Mesenteric fat pad (tissue), 1 donor: Measurements from ENCODE around the gene VSX1. TPM values are rescaled to one million over a fixed set of nuclear protein-coding genes. Genes with fewer than 3 reads are reported as not detected.

Source experiments
- DNase-seq: peaks from one replicate; pipeline ENCODE4 v3.0.0-alpha.2; 2020; ENCODE audit warnings: low spot score
- long read RNA-seq: library from polyadenylated mRNA; unstranded; transcript quantifications from one replicate; pipeline ENCODE4 v2.0.0, GENCODE V29; 2020
- total RNA-seq: library from RNA; stranded (reverse); fragmentation: NEBNext Ultra II Directional; extraction: Animal tissue kit (Norgen Biotek cat#: 25700); gene quantifications from one replicate; pipeline ENCODE4 v1.2.1, GENCODE V29; 2021
- donor health status: DM: yes; HTN: yes; CAD: no.

Gene VSX1
- total RNA-seq: not detected
- long read RNA-seq: 0 reads

DNA sequence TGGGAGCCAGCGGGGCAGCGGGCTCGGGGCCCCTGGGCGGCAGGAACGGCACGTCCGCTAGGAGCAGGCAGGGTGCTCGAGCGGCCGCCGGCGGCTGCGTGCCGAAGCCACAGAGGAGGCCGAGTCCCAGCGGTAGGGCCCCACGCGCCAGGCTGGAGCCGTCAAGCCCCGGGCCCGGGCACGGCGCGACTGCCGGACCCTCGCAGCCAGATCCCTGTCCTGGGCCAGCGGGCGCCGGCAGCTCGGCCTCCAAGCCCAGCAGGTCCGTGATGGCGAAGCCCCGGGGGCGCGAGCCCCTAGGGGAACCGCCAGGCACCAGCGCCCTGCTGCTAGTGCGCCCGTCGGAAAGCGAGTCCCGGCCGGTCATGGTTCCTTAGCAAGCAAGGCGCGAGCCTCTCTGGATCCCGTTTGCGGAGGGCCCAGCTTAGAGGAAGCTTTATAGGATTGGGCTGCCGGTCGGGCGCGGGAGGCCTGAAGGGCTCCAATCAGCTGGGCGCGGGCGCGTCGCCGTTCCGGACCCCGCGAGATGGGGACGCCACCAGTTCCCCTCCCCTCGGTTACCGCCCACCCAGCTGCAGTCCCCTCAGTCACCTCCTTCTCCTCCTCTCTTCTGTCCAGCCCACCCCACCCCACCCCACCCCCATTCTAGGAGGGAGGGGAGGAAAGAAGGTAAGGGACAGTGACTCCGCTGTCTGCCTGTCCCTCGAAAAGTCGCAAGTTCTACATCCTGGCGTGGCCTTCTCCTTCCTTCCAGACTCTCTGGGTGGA, at the start of gene VSX1:
VSX1 (minus strand) TSS at position 412 of the 768 bp plus-strand sequence; CDS start at position 367, 45 bp downstream.
- peak; percentile 73 for DNase-seq

DNA sequence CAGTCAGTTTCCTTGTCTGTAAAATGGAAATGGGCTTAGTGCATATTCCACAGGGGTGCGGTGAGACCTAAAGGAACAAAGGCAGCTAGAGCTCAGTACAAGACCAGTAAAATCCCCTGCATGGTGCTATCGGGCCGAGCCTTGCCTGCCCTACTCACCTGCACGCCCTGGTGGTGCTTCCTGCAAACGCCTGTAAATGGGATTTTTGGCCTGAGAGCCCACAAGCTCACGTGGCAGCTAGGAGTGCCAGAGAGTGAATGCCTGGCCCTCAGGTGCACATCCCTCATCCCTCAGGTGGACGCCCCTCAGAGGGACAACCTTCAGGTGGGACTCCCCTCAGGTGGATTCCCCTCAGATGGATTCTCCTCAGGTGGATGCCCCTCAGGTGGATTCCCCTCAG, 48.0 kb upstream of the VSX1 start:
- DNase-seq: no peak

DNA sequence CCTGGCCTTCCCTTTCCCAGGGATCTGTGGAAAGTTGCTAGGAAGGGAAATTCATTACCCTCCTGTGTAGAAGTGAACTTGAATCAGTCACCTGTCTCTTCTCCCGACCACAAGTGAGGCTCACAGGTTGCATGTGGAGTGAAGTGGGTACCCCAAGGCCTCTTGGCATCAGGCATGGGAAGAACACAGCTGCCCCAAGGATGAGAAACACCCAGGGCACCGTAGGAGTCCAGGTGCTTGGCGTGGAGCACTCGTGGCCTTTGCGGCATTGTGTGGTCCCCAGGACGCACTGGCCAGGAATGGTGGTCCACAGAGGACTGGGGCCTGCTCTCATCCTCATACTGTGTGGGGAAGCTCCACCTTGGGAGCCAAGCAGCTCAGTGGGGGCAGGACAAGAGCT, 47.5 kb upstream of the VSX1 start:
- no peak for DNase-seq

DNA sequence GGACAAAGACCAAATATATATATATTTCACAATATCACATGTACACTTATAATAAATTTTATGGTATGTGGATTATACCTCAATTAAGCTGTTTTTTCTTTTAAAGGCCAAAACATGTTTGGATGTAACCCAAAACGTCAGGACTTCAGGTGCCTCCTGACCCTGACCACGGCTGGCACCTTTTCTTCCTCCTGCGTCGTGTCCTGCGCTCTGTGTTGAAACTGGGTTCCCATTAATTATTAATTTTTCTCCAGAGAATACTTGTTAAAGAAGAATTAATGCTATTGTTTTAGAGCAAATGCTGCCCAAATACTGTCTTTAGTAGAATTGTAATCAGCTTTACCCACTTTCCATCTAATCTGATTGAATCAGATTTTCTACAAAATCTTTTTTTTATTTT, 46.7 kb upstream of the VSX1 start:
- no peak for DNase-seq

DNA sequence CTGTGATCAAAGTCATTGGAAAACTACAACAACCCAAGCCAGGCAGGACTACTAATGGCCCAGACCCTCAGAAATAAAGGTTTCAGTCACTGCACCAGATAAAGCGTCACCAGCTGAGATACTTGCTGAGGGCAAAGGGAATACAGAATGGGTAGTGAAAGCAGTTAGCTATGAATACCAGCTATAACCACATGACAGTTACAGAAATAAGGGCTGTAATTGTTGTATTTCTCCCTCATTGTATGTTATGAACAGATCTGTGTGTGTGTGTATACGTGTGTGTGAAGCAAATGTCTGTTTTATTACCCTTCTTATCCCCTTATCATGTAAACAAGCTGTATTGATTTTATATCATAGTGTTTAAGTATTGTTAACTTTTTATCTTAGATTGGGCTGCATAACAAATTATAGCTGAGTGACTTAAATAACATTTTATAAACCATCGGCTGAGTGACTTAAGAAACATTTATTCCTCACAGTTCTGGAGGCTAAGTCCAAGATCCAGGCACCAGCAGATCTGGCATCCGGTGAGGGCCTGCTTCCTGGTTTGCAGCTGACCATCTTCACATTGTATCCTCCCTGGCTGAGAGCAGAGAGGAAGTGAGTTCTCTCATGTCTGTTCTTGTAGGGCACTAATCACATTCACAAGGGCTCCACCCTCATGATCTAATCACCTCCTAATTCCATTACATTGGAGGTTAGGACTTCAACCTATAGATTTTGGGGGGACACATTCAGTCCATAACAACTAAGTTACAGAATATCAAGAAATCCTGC, 46.0 kb upstream of the VSX1 start:
- no peak for DNase-seq

DNA sequence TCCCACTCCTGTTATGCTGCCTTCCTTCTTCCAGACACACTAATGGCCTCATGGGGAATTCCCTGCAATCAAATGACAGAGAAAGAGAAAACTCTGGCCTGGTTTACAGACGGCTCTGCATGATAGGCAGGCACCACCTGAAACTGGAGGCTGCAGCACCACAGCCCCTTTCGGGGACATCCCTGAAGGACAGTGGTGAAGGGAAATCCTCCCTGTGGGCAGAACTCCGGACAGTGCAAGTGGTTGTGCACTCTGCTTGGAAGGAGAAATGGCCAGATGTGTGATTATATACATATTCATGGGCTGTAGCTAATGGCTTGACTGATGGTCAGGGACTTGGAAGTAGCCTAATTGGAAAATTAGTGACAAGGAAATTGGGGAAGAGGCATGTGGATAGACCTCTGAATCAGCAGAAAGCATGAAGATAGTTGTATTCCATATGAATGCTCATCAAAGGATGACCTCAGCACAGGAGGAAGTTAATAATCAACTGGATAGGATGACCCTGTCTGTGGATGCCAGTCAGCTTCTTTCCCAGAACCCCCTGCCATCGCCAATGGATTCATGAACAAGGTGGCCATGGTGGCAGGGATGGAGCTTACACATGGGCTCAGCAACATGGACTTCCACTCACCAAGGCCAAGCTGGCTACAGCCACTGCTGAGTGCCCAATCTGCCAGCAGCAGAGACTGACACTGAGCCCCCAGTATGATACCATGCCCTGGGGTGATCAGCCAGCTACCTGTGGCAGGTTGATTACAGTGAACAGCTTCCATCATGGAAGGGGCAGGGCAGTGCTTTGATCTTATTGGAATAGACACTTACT, 44.5 kb upstream of the VSX1 start:
- DNase-seq: no peak

DNA sequence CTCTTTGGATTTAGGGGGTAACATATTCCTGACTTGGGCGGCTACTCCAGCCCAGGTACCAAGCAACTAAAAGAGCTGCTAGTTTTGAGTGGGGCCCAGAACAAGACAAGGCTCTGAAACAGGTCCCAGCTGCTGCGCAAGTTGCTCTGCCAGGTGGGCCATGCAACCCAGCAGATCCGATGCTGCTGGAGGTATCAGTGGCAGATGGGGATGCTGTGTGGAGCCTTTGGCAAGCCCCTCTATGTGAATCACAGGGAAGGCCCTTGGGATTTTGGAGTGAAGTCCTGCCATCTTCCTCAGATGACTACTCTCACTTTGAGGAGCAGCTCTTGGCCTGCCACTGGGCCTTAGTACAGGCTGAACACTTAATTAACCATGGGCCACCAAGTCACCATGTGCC, 43.7 kb upstream of the VSX1 start:
- no peak for DNase-seq

DNA sequence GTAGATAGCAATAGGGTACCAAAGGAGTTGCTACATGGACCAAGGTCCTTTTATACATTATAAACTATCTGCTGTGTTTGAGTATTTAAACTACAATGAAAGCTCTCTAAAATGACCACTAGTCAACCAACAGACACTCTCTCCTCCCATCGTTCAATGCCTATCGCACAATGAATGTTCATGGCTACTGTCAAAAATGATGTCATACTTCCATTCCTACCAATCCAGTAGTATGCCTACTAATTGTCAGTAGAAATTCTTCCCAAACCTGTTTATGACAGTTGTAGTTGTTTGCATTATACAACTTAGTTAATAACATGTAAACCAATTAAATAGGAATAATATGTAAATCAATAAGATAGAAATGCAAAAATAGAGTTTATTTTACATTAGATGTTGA, 39.0 kb upstream of the VSX1 start:
- no peak for DNase-seq

DNA sequence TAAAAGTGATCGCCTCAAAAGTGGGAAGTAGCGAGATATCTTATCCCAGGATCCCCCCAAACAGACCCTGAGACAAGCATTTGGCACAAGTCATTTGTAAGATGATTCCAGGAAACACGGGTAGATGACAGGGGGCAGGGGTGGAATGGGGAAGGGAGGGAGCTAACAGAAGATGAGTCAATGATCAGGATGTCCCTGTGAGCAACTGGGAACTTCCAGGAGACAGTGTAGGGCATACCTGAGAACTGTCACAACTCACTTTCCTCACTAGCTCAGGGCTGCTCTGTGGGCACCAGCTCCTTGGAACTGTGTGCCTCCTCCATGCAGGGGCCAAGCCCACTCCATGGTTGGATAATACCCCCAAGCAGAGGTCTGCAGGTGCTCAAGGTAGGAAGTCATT, 38.5 kb upstream of the VSX1 start:
- DNase-seq: no peak

DNA sequence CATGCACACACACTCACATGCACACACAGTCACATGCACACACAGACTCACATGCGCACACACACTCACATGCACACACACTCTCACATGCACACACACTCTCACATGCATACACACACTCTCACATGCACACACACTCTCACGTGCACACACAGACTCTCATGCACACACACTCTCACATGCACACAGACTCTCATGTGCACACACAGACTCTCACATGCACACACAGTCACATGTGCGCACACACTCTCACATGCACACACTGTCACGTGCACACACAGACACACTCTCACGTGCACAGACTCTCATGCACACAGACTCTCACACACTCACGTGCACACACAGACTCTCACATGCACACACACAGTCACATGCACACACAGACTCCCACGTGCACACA, 36.6 kb upstream of the VSX1 start:
- DNase-seq: no peak

DNA sequence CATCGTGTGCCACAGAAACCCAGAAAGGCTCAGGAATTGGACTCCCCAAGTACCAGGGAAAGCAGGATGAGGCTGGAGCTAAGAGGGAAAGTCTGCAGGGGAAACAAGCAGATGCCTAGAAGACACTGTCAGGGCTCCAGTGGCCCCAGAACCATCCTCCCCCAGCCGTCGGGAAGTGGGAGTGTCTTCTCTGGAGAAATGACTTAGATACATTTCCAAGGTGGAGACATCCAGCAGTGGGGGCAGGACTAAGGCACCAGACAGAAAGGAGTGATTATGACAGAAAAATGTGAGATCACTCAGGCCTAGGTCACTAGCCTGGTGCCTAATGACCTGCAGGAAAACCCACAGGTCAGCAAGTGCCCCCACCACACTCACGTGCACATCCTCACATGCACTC, 36.0 kb upstream of the VSX1 start:
- DNase-seq: no peak

DNA sequence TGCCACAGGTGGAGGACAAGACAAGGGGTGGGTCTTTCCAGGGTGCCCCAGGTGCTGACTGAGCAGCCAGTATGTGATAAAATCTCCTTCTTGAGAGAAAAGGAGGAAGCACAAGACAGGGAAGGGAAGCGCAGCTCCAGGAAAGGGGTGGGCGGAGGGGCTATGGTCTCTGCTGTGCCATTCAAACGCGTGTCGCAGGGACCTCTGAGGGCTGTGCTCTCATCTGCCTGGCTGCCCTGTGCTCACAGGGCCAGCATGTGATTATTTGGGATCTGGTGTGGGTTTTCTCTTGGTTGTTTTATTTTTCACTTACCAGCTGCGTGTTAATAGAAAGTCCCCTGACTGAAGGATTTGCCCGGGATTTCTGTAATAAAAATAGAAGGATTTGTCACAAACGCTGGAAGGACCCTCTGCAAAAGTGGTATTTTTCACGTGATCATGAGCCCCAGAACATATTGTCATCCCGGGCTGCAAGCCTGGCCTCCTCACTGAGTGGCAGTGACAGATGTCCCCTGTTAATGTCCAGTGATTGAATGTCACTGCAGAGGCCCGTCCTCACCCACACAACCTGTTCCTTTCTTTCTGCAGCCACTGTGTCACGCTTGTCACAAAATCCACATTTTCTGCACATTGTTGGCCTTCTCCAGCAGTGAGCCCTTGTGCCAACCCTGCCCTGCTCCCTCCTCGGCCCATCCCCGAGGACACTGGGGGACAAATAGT, 35.0 kb upstream of the VSX1 start:
- no peak for DNase-seq

DNA sequence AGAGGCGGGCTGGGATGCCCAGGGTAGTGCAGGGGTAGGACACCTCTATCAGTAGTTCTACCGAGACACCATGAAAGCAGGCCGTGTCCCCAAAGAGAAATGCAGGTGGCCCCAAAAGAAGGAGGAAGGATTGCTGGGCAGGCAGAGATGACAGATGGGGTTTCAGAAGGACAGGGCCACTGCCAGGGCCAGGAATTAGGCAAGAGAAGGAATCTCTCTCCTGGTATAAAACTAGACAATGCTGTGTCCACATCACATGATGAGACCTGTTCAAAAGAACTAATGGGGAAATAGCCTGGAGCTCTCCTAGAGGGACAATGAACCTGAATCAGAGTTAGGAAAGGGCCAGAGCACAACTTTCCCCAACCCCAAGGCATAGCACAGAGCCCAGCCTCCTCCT, 21.6 kb upstream of the VSX1 start:
- DNase-seq: no peak

DNA sequence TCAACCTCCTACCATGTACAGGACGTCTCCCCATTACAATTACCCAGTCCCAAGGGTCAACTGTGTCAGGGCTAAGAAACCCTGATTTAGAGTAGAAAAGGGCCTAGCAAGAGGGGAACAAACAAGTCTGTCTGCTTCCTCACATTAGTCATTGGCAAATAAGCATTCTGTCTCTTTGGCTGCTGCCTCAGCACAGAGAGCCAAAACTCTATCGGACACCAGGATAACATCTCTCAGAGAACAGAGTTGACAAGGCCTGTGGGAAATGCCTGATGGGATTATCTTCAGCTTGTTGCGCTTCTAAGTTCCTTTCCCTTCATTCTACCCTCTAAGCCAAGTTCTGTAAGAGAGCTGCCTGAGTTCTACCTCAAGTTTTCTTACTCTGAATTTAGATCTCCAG, 19.0 kb upstream of the VSX1 start:
- DNase-seq: no peak

DNA sequence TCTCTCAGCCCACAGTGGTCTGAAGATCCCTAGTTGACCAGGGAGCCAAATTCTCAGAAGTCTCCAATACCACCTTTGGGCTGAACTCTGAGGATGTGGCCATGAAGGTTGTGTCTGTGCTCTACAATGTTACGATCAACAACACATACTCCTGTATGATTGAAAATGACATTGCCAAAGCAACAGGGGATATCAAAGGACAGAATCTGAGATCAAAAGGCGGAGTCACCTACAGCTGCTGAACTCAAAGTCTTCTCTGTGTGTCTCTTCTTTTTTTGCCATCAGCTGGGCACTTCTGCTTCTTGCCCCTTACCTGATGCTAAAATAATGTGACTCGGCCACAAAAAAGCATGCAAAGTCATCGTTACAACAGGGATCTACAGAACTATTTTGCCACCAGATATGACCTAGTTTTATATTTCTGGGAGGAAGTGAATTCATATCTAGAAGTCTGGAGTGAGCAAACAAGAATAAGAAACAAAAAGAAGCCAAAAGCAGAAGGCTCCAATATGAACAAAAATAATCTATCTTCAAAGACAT, 17.7 kb upstream of the VSX1 start:
- no peak for DNase-seq

DNA sequence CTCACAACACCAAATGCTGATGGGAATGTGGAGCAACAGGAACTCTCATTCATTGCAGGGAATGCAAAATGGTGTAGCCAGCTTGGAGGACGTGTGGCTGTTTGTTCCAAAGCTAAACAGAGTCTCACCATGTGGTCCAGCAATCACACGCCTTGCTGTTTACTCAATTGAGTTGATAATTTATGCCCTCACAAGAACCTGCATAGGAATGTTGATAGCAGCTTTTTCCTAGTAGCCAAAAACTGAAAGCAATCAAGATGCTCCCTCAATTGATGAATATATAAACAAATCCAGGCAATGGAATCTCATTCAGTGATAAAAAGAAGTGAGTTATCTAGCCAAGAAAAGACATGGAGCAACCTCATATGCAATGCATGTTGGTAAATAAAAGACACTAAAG, 15.6 kb upstream of the VSX1 start:
- no peak for DNase-seq

DNA sequence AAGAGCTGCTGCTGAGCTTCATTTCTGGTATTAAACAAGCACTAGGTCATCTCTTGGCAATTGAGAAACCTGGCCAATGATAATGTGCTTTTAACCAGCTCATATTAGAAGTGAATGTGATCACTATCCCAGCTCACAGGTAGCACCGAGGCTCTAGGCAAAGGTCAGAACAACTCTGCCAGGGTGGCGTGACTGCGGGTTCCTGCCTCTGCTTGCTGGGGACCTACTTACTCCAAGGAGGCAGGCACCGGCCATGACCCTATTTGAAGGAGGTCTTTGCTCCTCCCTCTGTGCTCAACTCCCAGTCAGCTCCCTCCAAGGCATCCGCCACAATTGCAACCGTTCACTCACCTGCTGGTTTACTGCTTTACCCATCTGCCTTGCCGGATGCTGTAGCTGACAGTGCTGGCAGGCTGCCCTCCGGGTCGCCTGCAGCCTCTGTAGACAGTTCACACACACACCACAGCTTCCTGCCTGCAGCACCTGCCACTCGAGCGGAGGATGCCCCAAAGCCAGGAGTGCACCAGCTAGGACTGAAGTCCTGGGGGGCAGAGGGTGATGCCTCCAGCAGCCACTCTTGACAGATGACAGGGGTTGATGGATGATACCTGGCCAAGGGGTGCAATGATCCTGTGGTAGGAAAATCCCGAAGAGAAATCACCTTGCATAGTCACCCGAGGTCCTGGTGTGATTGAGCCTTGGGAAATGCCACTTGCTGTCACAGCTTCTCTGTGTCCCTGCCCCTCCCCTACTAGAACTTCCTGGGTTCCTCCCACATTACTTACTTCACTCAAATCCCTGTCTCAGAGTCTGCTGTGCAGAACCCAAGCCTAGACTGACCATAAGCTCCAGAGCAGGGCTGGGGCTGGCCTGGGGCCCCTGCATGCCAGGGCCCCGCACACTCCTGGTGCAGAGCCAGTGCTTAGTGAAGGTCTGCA, 8.8 kb upstream of the VSX1 start:
- DNase-seq: no peak

DNA sequence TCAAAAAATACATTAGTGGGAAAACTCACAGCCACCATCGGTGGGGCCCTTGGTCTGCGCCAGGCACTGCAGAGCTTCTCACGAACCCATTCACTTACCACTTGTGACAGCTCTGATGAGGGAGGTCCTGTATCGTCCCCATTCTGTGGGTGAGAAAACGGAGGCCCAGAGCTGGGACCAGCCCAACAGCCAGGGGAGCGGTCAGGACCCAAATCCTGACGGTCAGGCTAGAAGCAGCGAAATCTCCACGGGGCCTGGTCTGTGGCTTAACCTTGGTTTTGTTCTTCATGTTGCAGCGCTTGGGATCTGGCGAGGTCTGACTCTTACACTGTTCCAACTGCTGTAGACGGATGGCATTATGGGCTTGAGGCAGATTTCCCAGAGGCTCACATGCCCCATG, 7.7 kb upstream of the VSX1 start:
- DNase-seq: no peak

DNA sequence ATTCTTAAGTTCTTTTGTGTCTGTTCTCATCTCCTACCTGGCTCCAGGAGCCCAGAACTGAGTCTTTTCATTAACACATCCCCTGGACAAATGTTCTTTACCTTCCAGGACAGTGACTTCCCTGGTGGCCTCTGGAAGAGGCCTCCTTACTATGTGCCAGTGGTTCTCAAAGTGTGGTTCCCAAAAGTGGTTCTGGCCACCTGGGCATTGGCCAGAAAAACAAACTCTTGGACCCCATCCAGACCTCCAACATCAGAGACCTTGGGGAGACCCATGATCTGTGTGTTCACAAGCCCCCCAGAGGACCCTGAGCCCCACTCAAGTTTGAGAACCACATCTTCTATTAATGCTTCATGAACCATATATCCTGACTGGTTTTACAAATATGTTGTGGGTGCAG, 7.2 kb upstream of the VSX1 start:
- no peak for DNase-seq

DNA sequence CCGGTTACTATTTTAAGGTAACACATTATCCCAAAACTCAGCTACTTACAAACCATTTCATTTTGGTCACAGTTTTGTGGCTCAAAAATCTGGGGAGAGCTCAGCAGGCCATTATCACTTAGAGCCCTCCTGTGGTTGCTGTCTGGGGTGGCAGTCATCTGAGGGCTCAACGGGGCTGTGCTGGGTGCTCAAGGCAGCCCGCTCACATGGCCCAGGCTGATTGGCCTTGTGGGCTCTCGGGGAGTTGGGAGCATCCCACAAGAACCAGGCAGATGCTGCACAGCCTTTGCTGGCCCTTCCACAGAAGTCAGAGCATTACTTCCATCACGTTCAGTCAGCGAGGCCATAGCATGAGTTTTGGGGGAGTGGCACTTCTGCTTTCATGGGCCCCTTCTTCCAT, 6.3 kb upstream of the VSX1 start:
- DNase-seq: no peak
